Choroid plexus epithelial cell (primary cell): Measurements from ENCODE around the gene ZNF273.

Experiments used
- DNase-seq: peaks from one replicate; pipeline ENCODE4 v3.0.0-alpha.2; 2010; ENCODE audit warnings: low read depth
- H3K4me3 ChIP-seq: 2 replicates; pipeline ENCODE4 v1.5.1; 2011; ENCODE audit warnings: low read depth, mild to moderate bottlenecking, control low read depth, low read length, moderate library complexity
- CTCF ChIP-seq: conservative IDR thresholded peaks from 2 replicates; pipeline ENCODE4 v1.5.1; 2011; ENCODE audit warnings: low read depth, mild to moderate bottlenecking, control low read depth, inconsistent platforms, low read length, moderate library complexity

Gene ZNF273

GRCh38 chr7:64868499-64868898 lies 34.6 kb upstream of the ZNF273 start:
- TF ChIP-seq CTCF, result no peak
- no peak for DNase-seq

GRCh38 chr7:64869121-64869725 lies 33.9 kb upstream of the ZNF273 start:
- no peak for TF ChIP-seq CTCF
- no peak overlapping the region for H3K4me3 ChIP-seq
- DNase-seq, result no peak

More at GRCh38 chr7:64868499-64868898, 34.6 kb upstream of the ZNF273 start:
- H3K4me3 ChIP-seq, result no peak overlapping the region

- H3K4me3 ChIP-seq, result no peak overlapping the region
- TF ChIP-seq CTCF, result no peak
- no peak for DNase-seq
Observed at GRCh38 chr7:64869912-64870562, 33.0 kb upstream of the ZNF273 start.

GRCh38 chr7:64870656-64871055 lies 32.4 kb upstream of the ZNF273 start:
- TF ChIP-seq CTCF, result no peak
- no peak for DNase-seq
- H3K4me3 ChIP-seq, result no peak overlapping the region

- DNase-seq, result no peak
- H3K4me3 ChIP-seq, result no peak overlapping the region
Observed at GRCh38 chr7:64871761-64872160, 31.3 kb upstream of the ZNF273 start.

GRCh38 chr7:64872351-64873154 lies 30.5 kb upstream of the ZNF273 start:
- TF ChIP-seq CTCF, result no peak
- DNase-seq, result no peak
- no peak overlapping the region for H3K4me3 ChIP-seq

More at GRCh38 chr7:64871761-64872160, 31.3 kb upstream of the ZNF273 start:
- no peak for TF ChIP-seq CTCF
